DND-41 (cell line): ENCODE results near the gene CITED2.
A peak's percentile ranks its signal among the peaks of the same experiment; 100 is the strongest.

Source experiments
- EZH2 ChIP-seq: IDR thresholded peaks from 3 replicates; pipeline ENCODE4 v1.6.1; 2012; ENCODE audit warnings: borderline replicate concordance, low read depth, mild to moderate bottlenecking, moderate library complexity, low read length, inconsistent platforms; ENCODE audit not compliant: severe bottlenecking
- TF ChIP-seq, protein P1 (sequence below): IDR thresholded peaks from 2 replicates; pipeline ENCODE4 v1.5.1; 2012; ENCODE audit warnings: borderline replicate concordance, low read length, moderate library complexity, mild to moderate bottlenecking; ENCODE audit not compliant: poor library complexity, severe bottlenecking; ENCODE audit errors: extremely low read depth

DNA sequence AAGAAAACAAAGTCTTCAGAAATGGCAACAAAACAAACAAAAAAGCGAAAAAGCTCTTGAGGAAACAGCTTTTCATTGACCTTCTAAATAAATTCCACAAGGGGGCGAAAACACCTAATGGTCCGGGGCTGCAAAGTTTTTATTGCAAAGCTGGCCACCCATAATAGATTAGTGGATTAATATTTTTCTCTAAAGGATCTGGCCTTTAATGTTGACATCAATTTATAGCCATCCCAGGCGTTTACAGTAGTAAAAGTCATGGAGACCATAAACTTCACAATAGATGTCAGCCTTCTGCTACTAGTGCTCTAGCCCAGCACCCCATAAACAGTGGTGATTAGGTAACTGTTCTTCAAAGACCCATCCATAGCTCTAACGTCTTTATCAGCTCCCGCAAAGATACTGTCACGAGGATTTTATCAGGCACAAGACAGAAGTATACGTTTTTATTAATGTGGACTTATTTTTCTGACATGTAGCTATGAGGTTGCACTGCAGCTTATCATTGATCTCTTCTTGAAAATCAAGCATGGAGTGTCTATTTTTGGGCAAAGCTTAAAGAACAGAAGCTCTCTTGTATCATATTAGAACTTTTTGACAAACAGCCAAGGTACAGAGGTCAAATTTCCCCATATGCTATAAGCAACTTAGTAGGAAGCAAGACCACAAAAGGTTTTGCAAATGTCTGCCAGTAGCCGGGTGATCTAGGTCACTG is 4.7 kb downstream of the CITED2 start:
- no peak for TF ChIP-seq EZH2
- TF ChIP-seq, protein P1, sequence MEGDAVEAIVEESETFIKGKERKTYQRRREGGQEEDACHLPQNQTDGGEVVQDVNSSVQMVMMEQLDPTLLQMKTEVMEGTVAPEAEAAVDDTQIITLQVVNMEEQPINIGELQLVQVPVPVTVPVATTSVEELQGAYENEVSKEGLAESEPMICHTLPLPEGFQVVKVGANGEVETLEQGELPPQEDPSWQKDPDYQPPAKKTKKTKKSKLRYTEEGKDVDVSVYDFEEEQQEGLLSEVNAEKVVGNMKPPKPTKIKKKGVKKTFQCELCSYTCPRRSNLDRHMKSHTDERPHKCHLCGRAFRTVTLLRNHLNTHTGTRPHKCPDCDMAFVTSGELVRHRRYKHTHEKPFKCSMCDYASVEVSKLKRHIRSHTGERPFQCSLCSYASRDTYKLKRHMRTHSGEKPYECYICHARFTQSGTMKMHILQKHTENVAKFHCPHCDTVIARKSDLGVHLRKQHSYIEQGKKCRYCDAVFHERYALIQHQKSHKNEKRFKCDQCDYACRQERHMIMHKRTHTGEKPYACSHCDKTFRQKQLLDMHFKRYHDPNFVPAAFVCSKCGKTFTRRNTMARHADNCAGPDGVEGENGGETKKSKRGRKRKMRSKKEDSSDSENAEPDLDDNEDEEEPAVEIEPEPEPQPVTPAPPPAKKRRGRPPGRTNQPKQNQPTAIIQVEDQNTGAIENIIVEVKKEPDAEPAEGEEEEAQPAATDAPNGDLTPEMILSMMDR: peak; percentile 73
